Left lung (tissue), 10 donors: ENCODE results near the gene LRP10. TPM values are rescaled to one million over a fixed set of nuclear protein-coding genes. Genes with fewer than 3 reads are reported as not detected.
"Not testable (repeated sequence)": the region's sequence is repeated elsewhere in the genome, so short reads cannot be mapped to it uniquely, and the experiment has no call there.

Source experiments
- ATAC-seq: fragments of 200-7000 bp; cut with Tn5 transposase; one replicate; pipeline ENCODE4 v1.9.1; 2020; ENCODE audit warnings: moderate library complexity
- DNase-seq, 4 donors: peaks; one replicate each; pipeline ENCODE4 v3.0.0-alpha.2; 2013 to 2020
- H3K27ac ChIP-seq, 2 donors: fragments of 200-600 bp; sonication (generic) in 1 of 2; one replicate each; pipeline versions ENCODE4 v1.5.0 to v1.8.0; 2020 to 2021
- H3K27me3 ChIP-seq, 2 donors: fragments of 200-600 bp; sonication (generic) in 1 of 2; one replicate each; pipeline versions ENCODE4 v1.5.0 to v1.8.0; 2020 to 2021
- H3K36me3 ChIP-seq, 2 donors: fragments of 200-600 bp; sonication (generic) in 1 of 2; one replicate each; pipeline versions ENCODE4 v1.5.0 to v1.8.0; 2020 to 2021
- H3K4me1 ChIP-seq, 2 donors: fragments of 200-600 bp; one replicate each; pipeline ENCODE4 v1.8.0; 2021
- H3K4me3 ChIP-seq, 2 donors: fragments of 200-600 bp; sonication (generic) in 1 of 2; one replicate each; pipeline versions ENCODE4 v1.5.0 to v1.8.0; 2020 to 2021; ENCODE audit warnings: mild to moderate bottlenecking in 1 of 2
- H3K9me3 ChIP-seq, 2 donors: fragments of 200-600 bp; sonication (generic) in 1 of 2; one replicate each; pipeline versions ENCODE4 v1.5.0 to v1.8.0; 2020 to 2021
- CTCF ChIP-seq, 2 donors: fragments of 200-600 bp; sonication (generic) in 1 of 2; IDR thresholded peaks; one replicate each; pipeline versions ENCODE4 v1.5.0 to v1.8.0; 2021; ENCODE audit warnings: antibody characterized with exemption in 2 of 2
- intact Hi-C, 2 donors: fragments of 100-400 bp; cut with DNase I; formaldehyde crosslinking; loops; one replicate each; pipeline versions ENCODE4 v1.11.2 to v1.14.2; 2022
- polyA plus RNA-seq, 6 donors: library from polyadenylated mRNA; unstranded; fragments of 120-200 nt; gene quantifications; one replicate each; pipeline ENCODE4 v1.2.1, GENCODE V29; 2013; ENCODE audit not compliant: insufficient read length in 6 of 6
- total RNA-seq, 2 donors: library from RNA; stranded (reverse); fragmentation: NEBNext Ultra II Directional; extraction: Animal tissue kit (Norgen Biotek cat#: 25700); gene quantifications; one replicate each; pipeline ENCODE4 v1.2.1, GENCODE V29; 2021
- donor health status: DM: no; HTN: yes; CAD: no.
- donor health status: DM: no; HTN: no; CAD: no.

The LRP10 gene
- total and polyA plus RNA-seq, 8 donors, result 49.3 to 147 (median 58.5) TPM

- Histone ChIP-seq H3K9me3 (no peaks in the 10 kb centered on the region), H3K27me3 (no peaks in the 10 kb centered on the region), H3K4me3 (no peak overlapping the region), H3K4me1 (peaks cover 0 to 20% of the 10 kb centered on the region in 2 donors), H3K36me3 (peaks cover 8 to 99% of the 10 kb centered on the region in 2 donors), H3K27ac (no peak overlapping the region)
- DNase-seq, result no peak
- no peak for TF ChIP-seq CTCF (IDR thresholded peaks at IDR 0.05)
- no peak for ATAC-seq
- intact Hi-C loops, result no loop called here
These were observed 34.1 kb downstream of the LRP10 start for GRCh38 chr14:22905627-22906026.

- DNase-seq (no peak), ATAC-seq (no peak)
- Histone ChIP-seq H3K4me1 (peaks cover 0 to 20% of the 10 kb centered on the region in 2 donors), H3K4me3 (no peak overlapping the region), H3K9me3 (no peaks in the 10 kb centered on the region), H3K36me3 (peaks cover 8 to 99% of the 10 kb centered on the region in 2 donors), H3K27ac (no peak overlapping the region), H3K27me3 (no peaks in the 10 kb centered on the region)
- intact Hi-C loops, result no loop called here
- no peak for TF ChIP-seq CTCF (IDR thresholded peaks at IDR 0.05)
These were observed 34.5 kb downstream of the LRP10 start for GRCh38 chr14:22906073-22906472.

- ATAC-seq (no peak), DNase-seq (no peak)
- no peaks in the 10 kb centered on the region for H3K9me3 ChIP-seq
- H3K4me3 ChIP-seq, result no peak overlapping the region
- peaks cover 8 to 95% of the 10 kb centered on the region in 2 donors for H3K36me3 ChIP-seq
- H3K27ac ChIP-seq, result no peak overlapping the region
- intact Hi-C loops, result no loop called here
- no peak for TF ChIP-seq CTCF (IDR thresholded peaks at IDR 0.05)
- peaks cover 0 to 26% of the 10 kb centered on the region in 2 donors for H3K4me1 ChIP-seq
- H3K27me3 ChIP-seq, result no peaks in the 10 kb centered on the region
These were observed 35.9 kb downstream of the LRP10 start for GRCh38 chr14:22907429-22907828.

GRCh38 chr14:22908601-22909000 is 37.1 kb downstream of the LRP10 start:
- Histone ChIP-seq H3K36me3 (peaks cover 8 to 87% of the 10 kb centered on the region in 2 donors), H3K27me3 (no peaks in the 10 kb centered on the region)
- peak; percentile 38 for ATAC-seq

GRCh38 chr14:22910916-22911315 is 39.4 kb downstream of the LRP10 start:
- Histone ChIP-seq H3K4me1 (peaks cover 4 to 47% of the 10 kb centered on the region in 2 donors), H3K27ac (no peak overlapping the region), H3K9me3 (no peaks in the 10 kb centered on the region), H3K4me3 (no peak overlapping the region), H3K36me3 (peaks cover 2 to 69% of the 10 kb centered on the region in 2 donors), H3K27me3 (no peaks in the 10 kb centered on the region)
- DNase-seq (no peak), ATAC-seq (no peak)
- TF ChIP-seq CTCF (IDR thresholded peaks at IDR 0.05), result no peak
- intact Hi-C loops, result no loop called here

More at GRCh38 chr14:22908601-22909000, 37.1 kb downstream of the LRP10 start:
- Histone ChIP-seq H3K27ac (peak overlapping the region in 1 of 2 donors; percentile 37), H3K9me3 (no peaks in the 10 kb centered on the region), H3K4me3 (no peak overlapping the region), H3K4me1 (peaks cover 0 to 27% of the 10 kb centered on the region in 2 donors)
- no peak for TF ChIP-seq CTCF (IDR thresholded peaks at IDR 0.05)
- DNase-seq, result no peak
- intact Hi-C loops, result no loop called here

- intact Hi-C loops, H3K9me3 ChIP-seq, DNase-seq, H3K4me3 ChIP-seq, H3K27me3 ChIP-seq, ATAC-seq: not testable (repeated sequence)
- Histone ChIP-seq H3K4me1 (peaks cover 15 to 56% of the 10 kb centered on the region in 2 donors), H3K36me3 (peaks cover 0 to 30% of the 10 kb centered on the region in 2 donors), H3K27ac (peak overlapping the region in 1 of 2 donors; percentile 100)
These were observed 43.3 kb downstream of the LRP10 start for GRCh38 chr14:22914836-22915235.
